ENCODE measurements around the gene SPATC1L. TPM values are rescaled to one million over a fixed set of nuclear protein-coding genes. Genes with fewer than 3 reads are reported as not detected.

SPATC1L gene
- total RNA-seq, 2 donors from 2014 or later = 29.5 to 31.9 TPM

DNA sequence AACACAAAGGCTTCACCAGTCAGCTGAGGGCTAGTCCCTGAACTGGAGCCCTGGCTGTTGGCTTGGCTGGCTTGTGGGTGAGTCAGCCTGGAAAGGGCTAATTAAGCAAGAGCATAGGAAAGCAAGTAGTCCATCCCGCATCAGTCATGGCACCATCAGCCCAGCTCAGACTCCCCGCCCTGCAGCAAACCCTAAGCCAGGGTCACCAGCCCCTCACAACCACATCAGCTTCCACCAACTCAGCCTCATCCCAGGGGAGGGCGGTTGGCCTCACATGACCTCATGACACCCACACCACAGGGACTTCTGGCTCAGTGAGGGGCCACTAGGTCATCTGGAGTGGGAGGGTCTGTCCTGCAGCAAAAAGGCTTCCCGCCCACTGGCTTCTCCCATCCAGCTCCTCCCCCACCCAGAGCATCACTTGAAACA is 7.0 kb upstream of the SPATC1L start:
- Histone ChIP-seq H3K36me3 (ENCODE audit: control insufficient read depth, insufficient read depth, low read length) (peaks cover 31% of the 10 kb centered on the region), H3K4me1 (ENCODE audit: control insufficient read depth, insufficient read depth, low read length) (no peaks in the 10 kb centered on the region), H3K9me3 (ENCODE audit: control insufficient read depth, low read length) (no peaks in the 10 kb centered on the region), H3K27me3 (ENCODE audit: control insufficient read depth, insufficient read depth, low read length, poor library complexity, severe bottlenecking) (no peaks in the 10 kb centered on the region), H3K27ac (ENCODE audit: low read depth, low read length) (no peak overlapping the region), H3K4me3 (ENCODE audit: low read length) (no peak overlapping the region), H3K9ac (ENCODE audit: extremely low read depth, low read length, poor library complexity, severe bottlenecking) (no peak overlapping the region)
- WGBS, 2 experiments (ENCODE audit: insufficient coverage in 1 of 2, insufficient read length in 1 of 2) = 89 to 100% methylated on average over 2 to 4 of the region's 4 CpGs
- peaks cover 48% of the 10 kb centered on the region for H3K36me3 Mint-ChIP-seq (ENCODE audit: low read depth)
- no peak overlapping the region for H3K4me3 Mint-ChIP-seq
- H3K9me3 Mint-ChIP-seq = no peaks in the 10 kb centered on the region
- no peaks in the 10 kb centered on the region for H3K27me3 Mint-ChIP-seq (ENCODE audit: insufficient read depth)
- no peak overlapping the region for H3K27ac Mint-ChIP-seq
- H3K4me1 Mint-ChIP-seq = peaks cover 9% of the 10 kb centered on the region
- DNase-seq = no peak
- TF ChIP-seq, protein P1, sequence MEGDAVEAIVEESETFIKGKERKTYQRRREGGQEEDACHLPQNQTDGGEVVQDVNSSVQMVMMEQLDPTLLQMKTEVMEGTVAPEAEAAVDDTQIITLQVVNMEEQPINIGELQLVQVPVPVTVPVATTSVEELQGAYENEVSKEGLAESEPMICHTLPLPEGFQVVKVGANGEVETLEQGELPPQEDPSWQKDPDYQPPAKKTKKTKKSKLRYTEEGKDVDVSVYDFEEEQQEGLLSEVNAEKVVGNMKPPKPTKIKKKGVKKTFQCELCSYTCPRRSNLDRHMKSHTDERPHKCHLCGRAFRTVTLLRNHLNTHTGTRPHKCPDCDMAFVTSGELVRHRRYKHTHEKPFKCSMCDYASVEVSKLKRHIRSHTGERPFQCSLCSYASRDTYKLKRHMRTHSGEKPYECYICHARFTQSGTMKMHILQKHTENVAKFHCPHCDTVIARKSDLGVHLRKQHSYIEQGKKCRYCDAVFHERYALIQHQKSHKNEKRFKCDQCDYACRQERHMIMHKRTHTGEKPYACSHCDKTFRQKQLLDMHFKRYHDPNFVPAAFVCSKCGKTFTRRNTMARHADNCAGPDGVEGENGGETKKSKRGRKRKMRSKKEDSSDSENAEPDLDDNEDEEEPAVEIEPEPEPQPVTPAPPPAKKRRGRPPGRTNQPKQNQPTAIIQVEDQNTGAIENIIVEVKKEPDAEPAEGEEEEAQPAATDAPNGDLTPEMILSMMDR (conservative IDR thresholded peaks at IDR 0.05) = no peak

DNA sequence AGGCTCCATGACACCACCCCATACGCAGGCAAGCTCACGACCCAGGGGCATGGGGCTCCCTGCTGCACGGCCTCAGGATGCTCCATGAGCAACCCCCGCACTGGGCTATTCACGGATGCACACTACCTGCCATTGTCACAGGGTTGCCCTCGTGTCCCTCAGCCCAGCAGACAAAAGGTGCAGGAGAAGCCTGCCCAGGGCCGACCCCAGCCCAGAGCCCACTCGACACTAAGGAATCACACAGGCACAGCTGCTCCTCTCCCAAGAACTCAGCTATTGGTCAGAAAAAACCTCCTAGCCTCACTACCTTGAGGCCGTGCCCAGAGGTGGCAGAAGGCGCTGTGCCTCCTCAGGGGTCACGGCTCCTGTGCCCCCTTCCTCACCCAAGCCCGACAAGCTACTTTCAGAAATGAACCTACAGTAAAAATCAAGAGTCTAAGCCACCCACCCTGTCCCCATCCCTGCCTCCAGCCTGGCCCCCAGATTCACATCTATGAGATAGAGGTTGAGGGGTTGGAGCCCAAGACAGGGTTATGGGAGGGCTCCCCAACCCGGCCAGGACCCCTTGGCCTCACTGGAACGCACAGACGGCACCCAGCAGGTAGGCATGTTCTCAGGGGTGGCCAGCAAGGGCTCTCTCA is 6.4 kb upstream of the SPATC1L start:
- WGBS, 2 experiments (ENCODE audit: insufficient coverage in 1 of 2, insufficient read length in 1 of 2) = 91 to 92% methylated on average over 4 to 15 of the region's 15 CpGs
- Histone ChIP-seq H3K9ac (ENCODE audit: extremely low read depth, low read length, poor library complexity, severe bottlenecking) (no peak overlapping the region), H3K4me3 (ENCODE audit: low read length) (no peak overlapping the region), H3K27me3 (ENCODE audit: control insufficient read depth, insufficient read depth, low read length, poor library complexity, severe bottlenecking) (no peaks in the 10 kb centered on the region), H3K4me1 (ENCODE audit: control insufficient read depth, insufficient read depth, low read length) (no peaks in the 10 kb centered on the region), H3K27ac (ENCODE audit: low read depth, low read length) (no peak overlapping the region), H3K9me3 (ENCODE audit: control insufficient read depth, low read length) (no peaks in the 10 kb centered on the region), H3K36me3 (ENCODE audit: control insufficient read depth, insufficient read depth, low read length) (peaks cover 25% of the 10 kb centered on the region)
- Mint-ChIP-seq H3K9me3 (no peaks in the 10 kb centered on the region), H3K4me3 (no peak overlapping the region), H3K27ac (no peak overlapping the region), H3K27me3 (ENCODE audit: insufficient read depth) (no peaks in the 10 kb centered on the region), H3K36me3 (ENCODE audit: low read depth) (peaks cover 43% of the 10 kb centered on the region), H3K4me1 (peaks cover 9% of the 10 kb centered on the region)
- TF ChIP-seq, protein P1 (conservative IDR thresholded peaks at IDR 0.05) = no peak
- DNase-seq = no peak

DNA sequence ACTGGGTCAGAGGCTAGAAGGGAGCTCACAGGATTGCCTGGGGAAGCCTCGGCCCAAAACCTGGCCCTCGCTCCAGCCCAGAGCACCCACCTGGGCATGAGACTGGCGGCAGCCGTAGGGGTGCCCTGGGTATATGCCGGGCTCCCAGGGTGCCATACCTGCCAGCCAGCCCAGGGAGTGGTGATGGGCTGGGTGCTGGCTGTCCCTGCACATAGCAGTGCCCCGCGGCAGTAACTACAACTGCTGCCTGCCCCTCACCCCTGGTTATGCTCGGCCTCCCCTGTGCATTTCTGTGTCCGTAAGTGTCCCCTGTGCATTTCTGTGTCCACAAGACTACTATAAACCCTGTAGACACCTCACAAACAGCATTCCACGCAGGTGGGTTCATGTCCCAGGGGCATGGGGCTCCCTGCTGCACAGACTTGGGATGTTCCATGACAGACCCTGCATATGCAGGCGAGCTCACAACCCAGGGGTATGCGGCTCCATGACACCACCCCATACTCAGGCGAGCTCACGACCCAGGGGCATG is 5.8 kb upstream of the SPATC1L start:
- WGBS, 2 experiments (ENCODE audit: insufficient coverage in 1 of 2, insufficient read length in 1 of 2) = 96 to 99% methylated on average over 7 to 14 of the region's 14 CpGs
- H3K27ac ChIP-seq (ENCODE audit: low read depth, low read length) = peak overlapping the region; percentile 83
- no peaks in the 10 kb centered on the region for H3K9me3 Mint-ChIP-seq
- no peaks in the 10 kb centered on the region for H3K9me3 ChIP-seq (ENCODE audit: control insufficient read depth, low read length)
- H3K4me3 ChIP-seq (ENCODE audit: low read length) = no peak overlapping the region
- peaks cover 19% of the 10 kb centered on the region for H3K36me3 ChIP-seq (ENCODE audit: control insufficient read depth, insufficient read depth, low read length)
- no peaks in the 10 kb centered on the region for H3K27me3 ChIP-seq (ENCODE audit: control insufficient read depth, insufficient read depth, low read length, poor library complexity, severe bottlenecking)
- H3K27me3 Mint-ChIP-seq (ENCODE audit: insufficient read depth) = no peaks in the 10 kb centered on the region
- no peaks in the 10 kb centered on the region for H3K4me1 ChIP-seq (ENCODE audit: control insufficient read depth, insufficient read depth, low read length)
- H3K27ac Mint-ChIP-seq = peak overlapping the region; percentile 52
- H3K36me3 Mint-ChIP-seq (ENCODE audit: low read depth) = peaks cover 38% of the 10 kb centered on the region
- H3K4me1 Mint-ChIP-seq = peaks cover 9% of the 10 kb centered on the region
- TF ChIP-seq, protein P1 (conservative IDR thresholded peaks at IDR 0.05) = no peak
- peak; percentile 45 for DNase-seq
- H3K4me3 Mint-ChIP-seq = no peak overlapping the region
- H3K9ac ChIP-seq (ENCODE audit: extremely low read depth, low read length, poor library complexity, severe bottlenecking) = no peak overlapping the region
